PFSK-1 (cell line): ENCODE measurements around the gene BARHL2.

Source experiments
- POLR2AphosphoS5 ChIP-seq: IDR thresholded peaks from 2 replicates; pipeline ENCODE4 v1.6.1; 2012; ENCODE audit warnings: low read depth, mild to moderate bottlenecking, control low read depth, low read length, moderate library complexity
- TAF1 ChIP-seq: IDR thresholded peaks from 2 replicates; pipeline ENCODE4 v1.6.1; 2012; ENCODE audit warnings: low read length, control low read depth, borderline replicate concordance; ENCODE audit not compliant: insufficient read depth

DNA sequence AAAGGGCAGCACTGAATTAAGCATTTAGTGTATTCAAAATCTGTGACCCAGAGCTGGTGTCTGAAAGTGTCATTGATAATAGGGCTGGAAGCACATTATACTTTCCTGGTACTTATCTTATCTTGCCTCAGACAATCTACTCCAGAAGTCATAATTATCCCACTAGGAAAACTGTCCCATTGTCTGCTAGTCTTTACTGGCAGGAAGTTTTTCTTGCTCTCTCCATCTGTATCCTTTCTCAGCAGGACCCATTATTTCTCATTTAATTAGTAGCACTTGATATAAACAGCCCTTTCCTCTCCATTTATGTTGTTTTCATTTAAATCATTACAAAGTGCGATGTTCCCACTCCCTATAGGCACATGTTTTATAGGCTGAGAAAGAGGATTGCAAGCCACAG is 36.5 kb upstream of the BARHL2 start:
- no peak for TF ChIP-seq POLR2AphosphoS5
- TF ChIP-seq TAF1 = no peak
